BJ (cell line): ENCODE measurements around the gene FA2H. TPM values are rescaled to one million over a fixed set of nuclear protein-coding genes. Genes with fewer than 3 reads are reported as not detected.

ENCODE experiments used
- CTCF ChIA-PET: fragments of 350-600 bp; formaldehyde crosslinking; extraction: SDS; loops from one replicate; lab custom pipeline; 2021; ENCODE audit warnings: antibody characterized with exemption, inconsistent platforms; lab: Yijun Ruan, JAX
- POLR2A ChIA-PET: fragments of 300-600 bp; sonication (Branson Sonifier 250); formaldehyde crosslinking; extraction: SDS; loops from one replicate; lab custom pipeline; 2021; ENCODE audit warnings: antibody characterized with exemption; lab: Charles Lee
- DNase-seq: peaks from one replicate; pipeline ENCODE4 v3.0.0-alpha.2; 2011; ENCODE audit warnings: low read depth
- H3K27me3 ChIP-seq: 2 replicates; pipeline ENCODE4 v1.6.0; 2011; ENCODE audit warnings: low read length; ENCODE audit not compliant: control insufficient read depth, insufficient read depth
- H3K36me3 ChIP-seq: 2 replicates; pipeline ENCODE4 v1.5.1; 2011; ENCODE audit warnings: low read length; ENCODE audit not compliant: control insufficient read depth, insufficient read depth
- H3K4me3 ChIP-seq: 2 replicates; pipeline ENCODE4 v1.5.1; 2011; ENCODE audit warnings: low read depth, mild to moderate bottlenecking, control low read depth, low read length
- polyA plus RNA-seq: library from polyadenylated mRNA; depleted of rRNA; stranded (reverse); fragments of >200 nt; gene quantifications from 2 replicates; pipeline ENCODE4 v1.2.3, GENCODE V29; 2011
- TF ChIP-seq, protein P1 (sequence below): IDR thresholded peaks from 2 replicates; pipeline ENCODE4 v1.5.1; 2011; ENCODE audit warnings: low read depth, mild to moderate bottlenecking, control low read depth, inconsistent platforms, low read length, moderate library complexity; ENCODE audit not compliant: insufficient read depth

FA2H gene
- polyA plus RNA-seq, 1 experiment, result not detected

GRCh38 chr16:74718741-74719610, 55.6 kb downstream of the FA2H start:
- ChIA-PET CTCF (interaction anchor here (0.6 to 3.5 kb wide), 3 partner anchors 94 to 144 kb away, joined by 3 to 14 read pairs (median 3); no protein-coding TSS in a partner anchor), POLR2A (no interaction called here)
- H3K36me3 ChIP-seq, result no peaks in the 10 kb centered on the region

DNA sequence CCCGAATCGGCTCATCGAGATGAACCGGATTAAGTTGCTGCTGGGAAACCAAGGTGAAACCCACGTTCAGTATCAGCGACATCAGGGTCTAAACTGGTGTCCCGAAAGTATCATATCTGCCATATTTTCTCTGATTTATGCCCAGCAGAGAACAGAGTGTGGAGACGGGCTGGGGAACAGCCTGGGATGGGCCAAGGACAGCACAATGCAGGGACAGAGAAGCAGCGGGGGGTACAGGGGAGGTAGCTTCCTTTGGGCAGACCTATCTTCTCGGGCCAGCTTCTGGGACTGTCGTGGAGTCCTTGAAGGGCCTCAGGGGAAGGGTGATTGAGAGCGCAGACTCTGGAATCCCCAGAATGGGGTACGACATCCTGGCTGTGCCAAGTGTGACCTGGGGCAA, 56.5 kb downstream of the FA2H start:
- Histone ChIP-seq H3K4me3 (no peak overlapping the region), H3K27me3 (peaks cover 4% of the 10 kb centered on the region), H3K36me3 (no peaks in the 10 kb centered on the region)
- CTCF ChIA-PET, result interaction anchor here (3.5 kb wide), 1 partner anchor 144 kb away, joined by 14 read pairs; no protein-coding TSS in a partner anchor
- TF ChIP-seq, protein P1, sequence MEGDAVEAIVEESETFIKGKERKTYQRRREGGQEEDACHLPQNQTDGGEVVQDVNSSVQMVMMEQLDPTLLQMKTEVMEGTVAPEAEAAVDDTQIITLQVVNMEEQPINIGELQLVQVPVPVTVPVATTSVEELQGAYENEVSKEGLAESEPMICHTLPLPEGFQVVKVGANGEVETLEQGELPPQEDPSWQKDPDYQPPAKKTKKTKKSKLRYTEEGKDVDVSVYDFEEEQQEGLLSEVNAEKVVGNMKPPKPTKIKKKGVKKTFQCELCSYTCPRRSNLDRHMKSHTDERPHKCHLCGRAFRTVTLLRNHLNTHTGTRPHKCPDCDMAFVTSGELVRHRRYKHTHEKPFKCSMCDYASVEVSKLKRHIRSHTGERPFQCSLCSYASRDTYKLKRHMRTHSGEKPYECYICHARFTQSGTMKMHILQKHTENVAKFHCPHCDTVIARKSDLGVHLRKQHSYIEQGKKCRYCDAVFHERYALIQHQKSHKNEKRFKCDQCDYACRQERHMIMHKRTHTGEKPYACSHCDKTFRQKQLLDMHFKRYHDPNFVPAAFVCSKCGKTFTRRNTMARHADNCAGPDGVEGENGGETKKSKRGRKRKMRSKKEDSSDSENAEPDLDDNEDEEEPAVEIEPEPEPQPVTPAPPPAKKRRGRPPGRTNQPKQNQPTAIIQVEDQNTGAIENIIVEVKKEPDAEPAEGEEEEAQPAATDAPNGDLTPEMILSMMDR, result no peak
- no peak for DNase-seq
- POLR2A ChIA-PET, result no interaction called here

More at GRCh38 chr16:74718741-74719610, 55.6 kb downstream of the FA2H start:
- Histone ChIP-seq H3K4me3 (no peak overlapping the region), H3K27me3 (peaks cover 4% of the 10 kb centered on the region)
- DNase-seq, result no peak
- TF ChIP-seq, protein P1, result no peak

GRCh38 chr16:74717367-74717766, 57.3 kb downstream of the FA2H start:
- TF ChIP-seq, protein P1, result no peak
- H3K27me3 ChIP-seq, result peaks cover 4% of the 10 kb centered on the region
- no peaks in the 10 kb centered on the region for H3K36me3 ChIP-seq
- no peak overlapping the region for H3K4me3 ChIP-seq
- POLR2A ChIA-PET, result no interaction called here
- CTCF ChIA-PET, result interaction anchor here (2.2 kb wide), 1 partner anchor 145 kb away, joined by 11 read pairs; no protein-coding TSS in a partner anchor
- no peak for DNase-seq

- POLR2A ChIA-PET, result no interaction called here
- DNase-seq, result no peak
- Histone ChIP-seq H3K36me3 (no peaks in the 10 kb centered on the region), H3K27me3 (peaks cover 4% of the 10 kb centered on the region), H3K4me3 (no peak overlapping the region)
- TF ChIP-seq, protein P1, result no peak
- CTCF ChIA-PET, result interaction anchor here (2.2 kb wide), 1 partner anchor 146 kb away, joined by 11 read pairs; no protein-coding TSS in a partner anchor
Measured at GRCh38 chr16:74716355-74716754, 58.3 kb downstream of the FA2H start.

GRCh38 chr16:74713876-74714275, 60.7 kb downstream of the FA2H start:
- Histone ChIP-seq H3K4me3 (no peak overlapping the region), H3K27me3 (peaks cover 2% of the 10 kb centered on the region; the same call in 1 of the 2 replicates), H3K36me3 (no peaks in the 10 kb centered on the region)
- DNase-seq, result no peak
- POLR2A ChIA-PET, result no interaction called here
- CTCF ChIA-PET, result interaction anchor here (0.5 to 6.1 kb wide), 4 partner anchors 11 to 150 kb away, joined by 3 to 93 read pairs (median 4); no protein-coding TSS in a partner anchor
- TF ChIP-seq, protein P1, result no peak
